Measurements from ENCODE around the gene STXBP4.

Gene STXBP4

GRCh38 chr17:55171634-55172328 is 203.2 kb downstream of the STXBP4 start:
- DNase-seq (ENCODE audit: low read depth in 2 of 2): no peak

- no peak for DNase-seq (ENCODE audit: low read depth in 2 of 2)
Observed at GRCh38 chr17:55172612-55173011, 204.0 kb downstream of the STXBP4 start.

- DNase-seq (ENCODE audit: low read depth in 2 of 2): no peak
Observed at GRCh38 chr17:55174133-55174532, 205.6 kb downstream of the STXBP4 start.

- no peak for DNase-seq (ENCODE audit: low read depth in 2 of 2)
Observed at GRCh38 chr17:55175788-55176427, 207.3 kb downstream of the STXBP4 start.

- DNase-seq (ENCODE audit: low read depth in 2 of 2): no peak
Observed at GRCh38 chr17:55177159-55177854, 208.7 kb downstream of the STXBP4 start.

- no peak for DNase-seq (ENCODE audit: low read depth in 2 of 2)
Observed at GRCh38 chr17:55177855-55178217, 209.3 kb downstream of the STXBP4 start.

GRCh38 chr17:55186937-55187770 is 218.6 kb downstream of the STXBP4 start:
- no peak for DNase-seq (ENCODE audit: low read depth in 2 of 2)

GRCh38 chr17:55190748-55191147 is 222.2 kb downstream of the STXBP4 start:
- no peak for DNase-seq (ENCODE audit: low read depth in 2 of 2)

GRCh38 chr17:55198690-55199370 is 230.3 kb downstream of the STXBP4 start:
- DNase-seq (ENCODE audit: low read depth in 2 of 2): no peak

GRCh38 chr17:55200904-55201303 is 232.3 kb downstream of the STXBP4 start:
- no peak for DNase-seq (ENCODE audit: low read depth in 2 of 2)

GRCh38 chr17:55201308-55201932 is 232.9 kb downstream of the STXBP4 start:
- no peak for DNase-seq (ENCODE audit: low read depth in 2 of 2)

- no peak for DNase-seq (ENCODE audit: low read depth in 2 of 2)
Observed at GRCh38 chr17:55202896-55203295, 234.3 kb downstream of the STXBP4 start.

GRCh38 chr17:55208078-55208812 is 239.7 kb downstream of the STXBP4 start:
- DNase-seq (ENCODE audit: low read depth in 2 of 2): no peak

GRCh38 chr17:55210292-55210691 is 241.7 kb downstream of the STXBP4 start:
- no peak for DNase-seq (ENCODE audit: low read depth in 2 of 2)

GRCh38 chr17:55212880-55213279 is 244.3 kb downstream of the STXBP4 start:
- DNase-seq (ENCODE audit: low read depth in 2 of 2): no peak

GRCh38 chr17:55215711-55216110 is 247.1 kb downstream of the STXBP4 start:
- DNase-seq (ENCODE audit: low read depth in 2 of 2): no peak

GRCh38 chr17:55216888-55217287 is 248.3 kb downstream of the STXBP4 start:
- no peak for DNase-seq (ENCODE audit: low read depth in 2 of 2)

- no peak for DNase-seq (ENCODE audit: low read depth in 2 of 2)
Observed at GRCh38 chr17:55219459-55219858, 250.9 kb downstream of the STXBP4 start.

- no peak for DNase-seq (ENCODE audit: low read depth in 2 of 2)
Observed at GRCh38 chr17:55219934-55220333, 251.4 kb downstream of the STXBP4 start.
